CD1c-positive myeloid dendritic cell (primary cell): ENCODE measurements around the gene FPR1.

Experiments used
- DNase-seq: peaks from one replicate; pipeline ENCODE4 v3.0.0-alpha.2; 2016; ENCODE audit errors: extremely low spot score

Gene FPR1, protein sequence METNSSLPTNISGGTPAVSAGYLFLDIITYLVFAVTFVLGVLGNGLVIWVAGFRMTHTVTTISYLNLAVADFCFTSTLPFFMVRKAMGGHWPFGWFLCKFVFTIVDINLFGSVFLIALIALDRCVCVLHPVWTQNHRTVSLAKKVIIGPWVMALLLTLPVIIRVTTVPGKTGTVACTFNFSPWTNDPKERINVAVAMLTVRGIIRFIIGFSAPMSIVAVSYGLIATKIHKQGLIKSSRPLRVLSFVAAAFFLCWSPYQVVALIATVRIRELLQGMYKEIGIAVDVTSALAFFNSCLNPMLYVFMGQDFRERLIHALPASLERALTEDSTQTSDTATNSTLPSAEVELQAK

DNA sequence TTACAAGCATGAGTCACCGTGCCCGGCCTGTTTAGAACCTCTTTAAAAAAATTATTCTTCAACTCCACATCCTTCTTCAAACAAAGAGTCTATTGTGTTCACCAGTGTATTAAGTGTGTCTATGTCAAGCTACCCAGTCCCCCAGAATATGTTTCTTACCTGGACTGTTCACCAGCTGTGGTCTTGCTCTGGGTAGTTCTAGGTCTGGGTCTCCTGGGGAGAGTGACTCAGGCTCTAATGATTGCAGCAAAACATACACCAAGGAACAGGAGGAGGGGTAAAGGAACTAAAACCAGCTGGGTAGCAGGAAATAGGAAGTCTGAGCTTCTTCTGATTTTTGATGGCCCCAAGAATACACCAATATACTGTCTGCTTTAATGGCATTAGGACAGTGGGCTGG, at the start of gene FPR1:
TSS of gene FPR1 (minus strand) at position 224 of the 400 bp plus-strand sequence. CDS start 4,884 bp downstream, outside the sequence.
- DNase-seq, result peak; percentile 77

DNA sequence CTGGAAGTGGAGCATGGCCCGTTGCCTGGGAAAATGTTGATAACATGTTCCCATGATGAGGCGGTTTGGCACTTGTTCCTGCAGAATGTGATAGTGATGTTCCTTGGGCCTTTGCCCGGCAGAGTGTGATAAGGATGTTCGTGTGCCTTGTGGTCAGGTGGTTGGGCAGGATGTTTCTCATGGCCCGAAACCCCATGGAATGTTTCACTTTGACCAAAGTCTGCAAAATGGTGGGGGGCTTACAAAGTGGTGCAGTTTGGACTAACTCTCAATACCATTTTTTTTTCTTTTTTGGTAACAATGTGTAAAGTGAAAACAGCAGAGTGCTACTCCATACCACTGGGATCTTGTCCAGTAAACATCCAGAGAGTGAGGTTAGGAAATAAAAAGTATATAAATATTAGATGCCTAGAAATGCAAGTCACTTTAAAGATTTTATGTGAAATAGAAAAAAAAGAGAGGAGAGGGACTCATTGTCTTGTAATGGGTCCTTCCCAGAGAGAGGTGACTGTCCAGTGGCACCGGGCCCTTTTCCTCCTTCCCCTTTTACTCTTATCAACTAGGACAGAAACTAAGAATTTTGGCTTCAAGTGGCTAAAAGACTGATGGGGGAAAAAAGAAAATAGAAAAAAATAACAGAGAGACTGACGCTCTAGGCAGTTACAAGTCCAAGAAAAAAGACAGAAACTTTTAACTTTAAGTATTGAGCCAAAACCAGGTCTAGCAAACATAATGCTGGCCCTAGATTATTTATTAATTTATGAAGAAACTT, 49.0 kb upstream of the FPR1 start:
- DNase-seq, result no peak

GRCh38 chr19:51799774-51800472, 48.2 kb upstream of the FPR1 start:
- no peak for DNase-seq

- peak; percentile 89 for DNase-seq
These were observed 47.5 kb upstream of the FPR1 start for GRCh38 chr19:51799034-51799773.

DNA sequence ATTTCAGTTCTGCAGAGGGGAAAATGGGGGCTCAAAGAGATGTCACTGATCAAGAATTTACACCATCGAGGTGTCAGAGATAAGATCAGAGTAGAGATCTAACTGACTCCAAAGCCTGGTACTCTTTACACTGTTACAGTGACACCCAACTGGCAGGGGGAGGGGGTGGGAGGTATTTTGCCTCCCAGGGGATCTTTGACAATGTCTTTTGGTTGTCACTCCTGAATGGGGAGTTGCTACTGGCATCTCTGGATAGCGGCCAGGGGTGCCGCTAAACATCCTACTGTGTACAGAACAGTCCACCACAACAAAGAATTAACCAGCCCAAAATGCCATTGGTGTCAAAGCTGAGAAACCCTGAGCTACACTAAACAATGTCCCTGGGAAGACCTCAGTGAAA, 46.4 kb upstream of the FPR1 start:
- no peak for DNase-seq

DNA sequence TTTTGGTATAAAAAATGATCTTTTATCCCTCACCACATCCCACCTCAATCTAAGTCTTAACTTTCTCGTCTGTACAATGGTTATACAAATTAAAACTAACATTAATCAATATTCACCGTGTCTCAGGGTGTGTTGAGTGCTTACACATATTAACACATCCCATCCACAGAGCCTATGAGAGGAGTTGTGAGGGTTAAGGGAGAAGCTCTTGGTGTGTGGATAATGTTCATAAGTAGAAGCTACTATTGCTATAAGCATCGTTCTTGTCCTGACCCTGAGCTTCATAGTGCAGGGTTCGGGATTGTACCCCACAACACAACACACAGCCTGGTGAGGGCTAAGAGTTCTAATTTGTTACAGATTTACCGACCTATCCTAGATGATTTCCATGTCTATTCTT, 45.8 kb upstream of the FPR1 start:
- DNase-seq, result no peak

DNA sequence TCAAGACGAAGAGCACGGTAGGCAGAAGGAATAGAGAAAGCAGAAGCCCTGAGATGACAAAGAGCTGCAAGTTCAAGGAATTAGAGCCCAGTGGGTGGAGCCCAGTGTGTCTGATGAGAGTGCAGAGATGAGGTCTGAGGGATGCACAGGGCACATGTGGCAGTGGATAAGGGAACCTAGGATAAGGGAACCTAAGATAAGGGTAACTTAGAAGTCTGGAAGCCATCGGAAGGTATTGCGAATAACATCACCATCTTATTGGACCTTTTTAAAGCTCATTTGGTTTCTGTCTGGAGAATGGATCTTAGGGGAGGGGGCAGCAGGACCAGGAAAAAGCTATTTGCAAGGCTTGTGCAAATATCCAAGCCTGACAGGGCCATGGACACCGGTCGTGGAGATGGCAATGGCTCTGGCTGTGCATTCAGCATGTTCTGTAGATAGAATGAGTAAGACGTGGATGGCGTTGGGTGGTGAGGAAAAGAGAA, 44.6 kb upstream of the FPR1 start:
- DNase-seq, result peak; percentile 90

DNA sequence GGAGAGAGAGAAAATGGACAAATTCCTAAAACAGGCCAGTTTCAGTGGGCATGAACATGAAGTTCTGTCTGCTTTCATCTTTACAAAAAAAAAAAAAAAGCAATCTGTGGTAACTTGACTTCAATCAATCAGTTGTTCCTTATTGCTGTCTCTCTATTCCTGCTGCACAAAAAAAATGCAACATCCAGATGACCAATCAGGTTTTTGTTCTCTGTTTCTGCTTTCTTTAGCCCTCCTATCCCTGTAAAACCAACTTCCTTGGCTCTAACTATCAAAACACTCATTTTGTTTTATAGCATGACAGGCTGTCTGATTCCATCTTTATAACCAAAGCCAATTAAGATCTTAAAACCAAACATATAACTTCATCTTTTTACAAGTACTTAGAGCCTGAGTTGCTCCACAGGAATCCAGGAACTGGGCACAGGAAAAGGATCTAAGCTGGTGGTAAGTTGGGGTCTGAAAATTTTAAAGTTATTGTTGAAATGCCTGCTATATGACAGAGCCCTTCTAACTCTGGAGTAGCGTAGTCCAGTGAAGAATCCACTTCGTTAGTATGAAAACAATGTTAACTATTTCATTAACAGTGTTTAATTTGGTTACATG, 43.3 kb upstream of the FPR1 start, which contains the start of gene FPR3:
TSS of gene FPR3 (plus strand) at position 273 of the 606 bp plus-strand sequence. CDS start 28,592 bp downstream, outside the sequence.
- peak; percentile 72 for DNase-seq

GRCh38 chr19:51793994-51794393, 42.3 kb upstream of the FPR1 start:
- no peak for DNase-seq

- no peak for DNase-seq
These were observed 41.3 kb upstream of the FPR1 start for GRCh38 chr19:51792932-51793331.

- peak; percentile 87 for DNase-seq
These were observed 37.5 kb upstream of the FPR1 start for GRCh38 chr19:51789061-51789795.

DNA sequence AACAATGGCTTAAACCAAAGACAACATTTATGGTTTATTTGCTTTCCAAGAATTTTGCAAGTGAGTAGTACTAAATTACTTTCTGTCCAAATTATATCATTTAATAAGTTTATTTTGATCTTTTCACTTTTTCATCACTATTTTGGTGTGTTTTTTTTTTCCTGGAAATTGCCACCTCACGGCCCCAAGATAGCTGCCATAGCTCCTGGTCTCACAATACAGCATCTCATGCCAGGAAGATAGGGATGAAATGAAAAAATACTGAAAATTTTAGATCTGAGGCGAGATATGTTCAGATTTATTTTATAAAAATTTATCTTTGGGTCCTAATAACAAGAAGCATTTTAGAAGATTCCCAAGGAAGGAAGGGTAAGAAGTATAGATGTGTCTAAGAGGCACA, 36.4 kb upstream of the FPR1 start:
- DNase-seq, result no peak

DNA sequence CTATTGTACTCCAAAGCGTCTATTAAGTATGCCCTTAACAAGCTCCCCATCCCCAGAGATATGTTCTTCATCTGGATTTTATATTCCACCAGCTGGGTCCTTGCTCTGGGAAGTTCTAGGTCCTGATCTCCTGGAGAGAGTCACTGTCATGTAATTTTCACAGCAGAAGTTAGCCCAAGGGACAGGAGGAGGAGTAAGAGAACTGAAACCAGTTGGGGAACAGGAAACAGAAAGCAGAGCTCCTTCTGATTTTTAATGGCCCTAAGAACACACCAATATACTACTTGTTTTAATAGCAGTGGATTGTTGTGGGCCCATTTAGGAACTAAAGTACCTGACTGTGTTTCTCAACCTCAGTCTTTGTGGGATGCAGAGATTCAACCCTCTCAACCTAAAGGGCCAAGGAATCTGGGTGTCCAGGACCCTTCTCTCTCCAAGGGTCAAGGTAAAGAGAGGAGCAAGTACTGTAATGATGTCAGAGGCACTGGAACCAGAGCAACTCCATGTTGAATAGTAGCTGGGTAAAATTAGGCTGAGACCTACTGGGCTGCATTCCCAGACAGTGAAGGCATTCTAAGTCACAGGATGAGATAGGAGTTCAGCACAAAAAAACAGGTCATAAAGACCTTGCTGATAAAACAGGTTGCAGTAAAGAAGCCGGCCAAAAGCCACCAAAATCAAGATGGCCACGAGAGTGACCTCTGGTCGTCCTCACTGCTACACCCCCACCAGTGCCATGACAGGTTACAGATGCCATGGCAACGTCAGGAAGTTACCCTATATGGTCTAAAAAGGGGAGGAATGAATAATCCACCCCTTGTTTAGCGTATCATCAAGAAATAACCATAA, 35.2 kb upstream of the FPR1 start:
- DNase-seq, result peak; percentile 84

- DNase-seq, result peak; percentile 98
These were observed 33.4 kb upstream of the FPR1 start for GRCh38 chr19:51784922-51785690.

- DNase-seq, result no peak
These were observed 32.6 kb upstream of the FPR1 start for GRCh38 chr19:51784109-51784785.

- peak; percentile 86 for DNase-seq
These were observed 31.7 kb upstream of the FPR1 start for GRCh38 chr19:51783372-51783771.

GRCh38 chr19:51781999-51782398, 30.3 kb upstream of the FPR1 start:
- no peak for DNase-seq

DNA sequence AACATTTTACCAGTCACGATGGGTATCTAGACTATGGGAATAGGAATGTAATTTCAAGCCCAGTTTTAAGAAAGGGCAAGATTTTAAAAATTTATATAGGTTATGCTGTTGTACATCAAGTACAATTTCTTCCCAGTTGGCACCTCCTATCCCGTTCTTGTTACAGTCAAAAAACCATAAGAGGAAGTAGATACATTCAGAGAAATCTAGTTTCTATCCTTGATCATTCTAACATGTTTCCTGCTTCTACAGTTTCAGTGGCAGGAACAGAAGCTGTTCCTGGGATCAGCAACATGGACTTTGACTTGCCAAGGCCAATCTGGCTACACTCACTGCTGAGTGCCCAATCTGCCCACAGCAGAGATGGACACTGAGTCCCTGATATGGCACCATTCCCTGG, 28.6 kb upstream of the FPR1 start:
- peak; percentile 52 for DNase-seq
